ENCODE data around the gene DBR1.

DBR1 gene, protein sequence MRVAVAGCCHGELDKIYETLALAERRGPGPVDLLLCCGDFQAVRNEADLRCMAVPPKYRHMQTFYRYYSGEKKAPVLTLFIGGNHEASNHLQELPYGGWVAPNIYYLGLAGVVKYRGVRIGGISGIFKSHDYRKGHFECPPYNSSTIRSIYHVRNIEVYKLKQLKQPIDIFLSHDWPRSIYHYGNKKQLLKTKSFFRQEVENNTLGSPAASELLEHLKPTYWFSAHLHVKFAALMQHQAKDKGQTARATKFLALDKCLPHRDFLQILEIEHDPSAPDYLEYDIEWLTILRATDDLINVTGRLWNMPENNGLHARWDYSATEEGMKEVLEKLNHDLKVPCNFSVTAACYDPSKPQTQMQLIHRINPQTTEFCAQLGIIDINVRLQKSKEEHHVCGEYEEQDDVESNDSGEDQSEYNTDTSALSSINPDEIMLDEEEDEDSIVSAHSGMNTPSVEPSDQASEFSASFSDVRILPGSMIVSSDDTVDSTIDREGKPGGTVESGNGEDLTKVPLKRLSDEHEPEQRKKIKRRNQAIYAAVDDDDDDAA

DNA sequence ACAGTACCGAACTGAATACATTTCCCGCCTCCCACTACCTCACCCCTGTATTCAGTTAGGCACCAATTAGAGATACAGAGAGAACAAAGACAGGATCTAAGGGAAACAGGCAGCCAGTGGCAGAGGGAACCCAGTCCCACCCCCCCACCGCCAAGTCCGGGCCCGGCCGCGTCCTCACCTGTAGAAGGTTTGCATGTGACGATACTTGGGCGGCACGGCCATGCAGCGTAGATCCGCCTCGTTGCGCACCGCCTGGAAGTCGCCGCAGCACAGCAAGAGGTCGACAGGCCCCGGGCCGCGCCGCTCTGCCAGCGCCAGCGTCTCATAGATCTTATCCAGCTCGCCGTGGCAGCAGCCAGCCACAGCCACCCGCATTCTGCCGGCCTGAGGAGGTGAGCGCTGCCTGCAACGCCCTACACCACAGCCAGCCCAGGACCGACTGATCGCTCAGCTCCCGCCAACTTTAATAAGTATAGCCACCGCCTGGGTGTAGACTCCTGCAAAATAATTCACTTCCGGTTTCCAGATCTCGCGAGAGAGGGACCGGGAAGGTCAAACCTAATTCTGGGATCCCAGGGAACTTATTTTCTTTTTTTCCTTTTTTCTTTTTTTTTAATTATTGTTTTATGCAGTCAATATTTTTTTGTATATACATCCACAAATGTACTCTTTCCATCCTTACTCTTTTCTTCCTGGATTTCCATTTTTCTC, at the start of gene DBR1:
Gene DBR1 (minus strand): TSS at position 501 of the 711 bp plus-strand sequence. CDS start 126 bp downstream, at position 375.
- DNase-seq (ENCODE audit: low read depth in 2 of 3, low spot score in 2 of 3): peak; percentile 55 to 64 (median 58)

GRCh38 chr3:138222942-138223287, 48.2 kb upstream of the DBR1 start:
- DNase-seq (ENCODE audit: low read depth in 2 of 3, low spot score in 2 of 3): no peak

- DNase-seq (ENCODE audit: low read depth in 2 of 3, low spot score in 2 of 3): no peak
These were observed 47.6 kb upstream of the DBR1 start for GRCh38 chr3:138222131-138222941.

DNA sequence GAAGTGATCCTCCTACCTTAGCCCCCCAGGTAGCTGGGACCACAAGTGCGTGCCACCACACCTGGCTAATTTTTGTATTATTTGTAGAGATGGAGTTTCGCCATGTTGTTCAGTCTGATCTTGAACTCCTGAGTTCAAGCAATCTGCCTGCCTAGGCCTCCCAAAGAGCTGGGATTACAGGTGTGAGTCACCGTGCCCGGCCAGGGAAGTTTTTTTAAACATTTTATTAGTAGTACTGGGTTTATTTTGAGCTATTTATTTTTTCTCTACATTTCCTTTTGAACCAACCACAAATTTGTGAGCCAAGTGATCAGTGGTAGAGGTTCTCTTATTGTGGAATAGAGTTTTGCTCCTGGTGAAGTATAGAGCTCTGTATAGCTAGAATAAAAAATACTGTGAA, 46.1 kb upstream of the DBR1 start:
- no peak for DNase-seq (ENCODE audit: low read depth in 2 of 3, low spot score in 2 of 3)

DNA sequence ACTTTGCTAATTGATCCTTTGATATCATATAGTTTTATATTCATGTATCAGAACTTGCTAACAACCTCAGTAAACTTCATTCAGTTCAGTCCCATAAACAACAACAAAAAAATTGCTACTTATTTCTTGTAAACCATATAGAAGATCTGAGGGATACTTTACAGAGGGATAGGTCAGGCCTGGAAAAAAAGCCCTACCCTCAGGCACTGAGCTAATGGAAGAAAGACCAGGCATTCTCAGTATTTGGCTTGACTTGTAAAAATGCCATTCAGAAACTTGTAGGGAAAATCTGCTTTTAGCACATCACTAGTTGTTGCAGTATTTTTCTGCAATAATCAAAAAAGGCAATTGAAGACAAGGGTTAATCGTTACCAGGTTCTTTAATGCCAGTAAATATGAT, 45.5 kb upstream of the DBR1 start:
- DNase-seq (ENCODE audit: low read depth in 2 of 3, low spot score in 2 of 3): no peak

GRCh38 chr3:138219255-138219654, 44.5 kb upstream of the DBR1 start:
- DNase-seq (ENCODE audit: low read depth in 2 of 3, low spot score in 2 of 3): no peak

- no peak for DNase-seq (ENCODE audit: low read depth in 2 of 3, low spot score in 2 of 3)
These were observed 38.8 kb upstream of the DBR1 start for GRCh38 chr3:138213398-138214085.

GRCh38 chr3:138210528-138210927, 35.8 kb upstream of the DBR1 start:
- no peak for DNase-seq (ENCODE audit: low read depth in 2 of 3, low spot score in 2 of 3)

DNA sequence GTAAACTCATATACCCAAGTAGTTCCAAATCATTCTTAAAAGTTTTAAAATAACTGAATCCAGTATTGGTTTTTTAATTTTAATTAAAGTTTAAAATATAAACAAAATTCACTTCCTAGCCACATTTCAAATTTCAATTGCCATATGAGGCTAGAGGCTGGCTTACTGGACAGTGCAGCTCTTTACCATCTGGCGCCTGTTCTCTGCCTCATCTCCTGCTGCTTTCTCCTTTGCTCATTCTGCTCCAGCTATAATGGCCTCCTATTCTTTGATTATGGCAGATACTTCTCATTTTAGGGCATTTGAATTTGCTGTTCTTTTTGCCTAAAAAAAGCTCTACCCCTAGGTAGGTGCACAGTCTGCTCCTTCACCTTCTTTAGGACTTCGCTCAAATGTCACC, 31.5 kb upstream of the DBR1 start:
- no peak for DNase-seq (ENCODE audit: low read depth in 2 of 3, low spot score in 2 of 3)

GRCh38 chr3:138205527-138205926, 30.8 kb upstream of the DBR1 start:
- no peak for DNase-seq (ENCODE audit: low read depth in 2 of 3, low spot score in 2 of 3)

DNA sequence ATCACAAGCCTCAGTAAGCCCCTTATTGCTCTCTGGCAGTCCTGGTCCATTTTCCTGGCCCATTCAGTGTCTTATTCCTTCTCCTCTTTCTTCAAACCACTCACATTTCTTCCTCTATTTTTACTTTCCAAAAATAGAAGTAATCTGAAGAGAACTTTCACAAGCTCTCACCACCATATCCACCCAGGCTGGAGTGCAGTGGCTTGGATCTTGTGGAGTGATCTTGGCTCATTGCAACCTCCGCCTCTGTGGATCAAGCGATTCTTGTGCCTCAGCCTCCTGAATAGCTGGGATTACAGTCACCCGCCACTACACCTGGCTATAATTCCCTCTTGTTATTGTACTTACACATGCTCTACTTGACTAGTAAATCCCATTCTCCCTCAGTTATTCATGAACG, 29.2 kb upstream of the DBR1 start:
- no peak for DNase-seq (ENCODE audit: low read depth in 2 of 3, low spot score in 2 of 3)

- no peak for DNase-seq (ENCODE audit: low read depth in 2 of 3, low spot score in 2 of 3)
These were observed 28.4 kb upstream of the DBR1 start for GRCh38 chr3:138202945-138203701.

DNA sequence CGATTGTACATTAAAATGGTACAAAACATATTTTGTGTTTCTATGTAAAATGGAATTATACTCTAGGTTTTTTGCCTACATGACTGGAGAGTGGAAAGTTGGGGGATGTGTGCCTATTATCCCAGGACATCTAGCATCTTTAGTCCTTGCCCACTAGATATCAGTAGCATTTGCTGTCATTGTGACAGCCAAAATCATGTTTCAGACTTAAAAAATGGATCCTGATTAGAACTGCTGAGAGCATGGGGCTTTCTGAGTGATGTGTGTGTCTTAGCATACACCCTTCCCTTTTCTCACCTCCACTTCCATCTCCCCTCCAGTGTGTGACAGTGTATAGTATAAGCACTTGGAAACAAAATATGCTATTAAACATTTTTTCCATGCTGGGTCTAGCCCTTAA, 25.7 kb upstream of the DBR1 start:
- no peak for DNase-seq (ENCODE audit: low read depth in 2 of 3, low spot score in 2 of 3)

DNA sequence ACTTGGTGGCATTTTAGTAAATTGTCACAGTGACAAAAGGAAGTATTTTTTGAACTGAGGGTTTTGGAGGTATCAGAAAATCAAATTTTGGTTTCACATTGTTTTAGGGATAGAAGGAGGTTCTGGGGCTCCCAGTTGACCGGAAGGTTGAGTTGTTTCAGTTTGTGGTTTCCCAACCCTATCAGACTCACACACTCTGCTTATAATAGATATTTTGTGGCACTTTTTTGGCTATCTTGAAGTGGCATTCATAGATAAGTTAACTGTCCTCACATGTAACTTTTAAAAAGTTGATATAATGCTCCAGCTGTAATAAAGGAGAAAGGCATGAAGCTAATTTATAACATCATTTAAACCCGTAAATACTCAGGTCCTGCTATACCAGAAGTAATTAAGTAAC, 25.1 kb upstream of the DBR1 start:
- no peak for DNase-seq (ENCODE audit: low read depth in 2 of 3, low spot score in 2 of 3)

DNA sequence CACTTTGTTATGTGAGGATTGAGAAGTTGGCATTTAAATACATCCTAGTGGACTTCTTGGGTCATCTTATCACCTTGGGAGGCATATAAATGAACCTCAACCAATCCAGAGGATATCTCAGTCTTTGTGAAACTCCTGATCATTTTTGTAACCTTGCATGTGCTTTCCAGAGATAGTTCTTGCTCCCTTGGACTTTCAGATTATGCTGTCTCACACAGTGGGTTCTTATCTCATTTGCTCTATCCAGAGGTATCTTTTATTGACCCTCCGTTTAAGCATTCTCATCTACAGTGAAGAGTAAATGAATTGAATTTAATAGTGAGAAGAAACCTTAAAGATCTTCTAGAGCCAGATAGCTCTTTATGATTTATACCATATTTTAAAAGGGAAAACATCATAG, 22.8 kb upstream of the DBR1 start:
- no peak for DNase-seq (ENCODE audit: low read depth in 2 of 3, low spot score in 2 of 3)

DNA sequence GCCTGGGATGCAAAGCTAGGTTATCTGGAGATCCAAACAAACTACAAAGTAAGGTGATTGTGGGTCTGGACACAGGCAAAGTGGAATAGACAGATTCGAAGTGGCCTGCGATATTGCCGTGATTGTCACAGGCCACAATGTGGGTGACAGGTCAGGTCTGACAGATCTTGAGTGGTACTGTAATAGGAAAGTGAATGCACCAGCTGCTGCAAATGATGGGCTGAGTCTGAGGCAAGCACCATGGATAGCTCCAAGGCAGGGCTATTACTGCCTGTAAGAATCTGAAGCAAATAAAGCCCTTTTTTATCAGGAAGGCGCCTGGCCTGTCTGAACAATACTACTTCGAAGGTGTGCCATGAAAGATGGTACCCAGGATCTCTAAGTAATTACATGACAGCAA, 22.3 kb upstream of the DBR1 start:
- no peak for DNase-seq (ENCODE audit: low read depth in 2 of 3, low spot score in 2 of 3)

GRCh38 chr3:138196023-138196422, 21.3 kb upstream of the DBR1 start:
- DNase-seq (ENCODE audit: low read depth in 2 of 3, low spot score in 2 of 3): no peak

- no peak for DNase-seq (ENCODE audit: low read depth in 2 of 3, low spot score in 2 of 3)
These were observed 20.8 kb upstream of the DBR1 start for GRCh38 chr3:138195481-138195880.

DNA sequence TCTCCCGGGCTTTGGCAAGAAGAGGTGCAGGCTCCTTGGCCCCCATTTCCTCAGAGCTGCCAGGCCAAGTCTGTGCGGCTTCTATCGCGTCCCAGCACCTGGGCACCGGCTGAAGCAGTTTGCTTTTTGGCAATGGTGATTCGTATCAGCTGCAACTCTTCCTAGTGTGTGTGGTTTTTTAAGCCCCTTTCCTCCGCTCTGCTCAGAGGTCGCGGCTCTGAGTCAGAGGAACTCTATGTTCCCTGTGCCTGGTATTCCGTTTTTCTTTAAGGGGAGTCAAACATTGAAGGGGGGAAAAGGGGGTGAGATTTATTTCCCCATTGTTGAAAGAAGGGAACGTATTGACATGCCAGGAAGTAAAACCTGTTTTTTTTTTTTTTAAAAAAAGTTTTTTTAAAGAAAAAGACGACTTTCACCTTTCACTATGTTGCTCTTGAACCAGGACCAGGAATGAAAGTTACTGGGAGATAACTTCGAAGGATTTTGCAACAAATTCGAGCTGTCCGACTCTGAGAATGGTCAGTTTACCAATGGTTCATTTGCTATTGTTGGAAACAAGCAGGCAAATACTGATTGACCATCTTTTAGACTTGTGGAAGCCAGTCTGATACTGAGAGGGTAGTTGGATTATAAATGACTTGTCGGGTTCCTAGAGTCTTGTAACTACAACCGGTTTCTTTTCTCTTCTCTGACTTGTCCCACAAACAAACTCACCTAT, 13.5 kb upstream of the DBR1 start:
- DNase-seq (ENCODE audit: low read depth in 2 of 3, low spot score in 2 of 3): no peak

All from activated CD8-positive, alpha-beta memory T cell treated with anti-CD3 and anti-CD28 coated beads for 48 hours (primary cell).